GM12892 (cell line): Measurements from ENCODE around the gene CANT1.
"Not testable (repeated sequence)": the region's sequence is repeated elsewhere in the genome, so short reads cannot be mapped to it uniquely, and the experiment has no call there.

Experiments
- DNase-seq: peaks from one replicate; pipeline ENCODE4 v3.0.0; 2011; ENCODE audit not compliant: insufficient read length
- FAIRE-seq: peaks from 2 replicates; lab custom pipeline; 2011; peaks lifted over from hg19 to GRCh38; lab: Jason Lieb, UNC
- POLR2A ChIP-seq: IDR thresholded peaks from 2 replicates; pipeline ENCODE4 v1.6.1; 2011; ENCODE audit warnings: low read depth, low read length, control low read depth
- POLR2AphosphoS5 ChIP-seq: IDR thresholded peaks from 2 replicates; pipeline ENCODE4 v1.6.1; 2011; ENCODE audit warnings: low read depth, low read length, control low read depth
- TAF1 ChIP-seq: IDR thresholded peaks from 2 replicates; pipeline ENCODE4 v1.6.1; 2011; ENCODE audit warnings: low read depth, mild to moderate bottlenecking, control low read depth, low read length, borderline replicate concordance

The CANT1 gene

GRCh38 chr17:78966910-78967600 is 42.5 kb downstream of the CANT1 start:
- DNase-seq, result no peak
- TF ChIP-seq POLR2A (no peak), POLR2AphosphoS5 (no peak), TAF1 (no peak)
- no peak for FAIRE-seq

- TF ChIP-seq POLR2A, result no peak
- TF ChIP-seq POLR2AphosphoS5, result no peak
- no peak for TF ChIP-seq TAF1
- FAIRE-seq, result no peak
- no peak for DNase-seq
Measured at GRCh38 chr17:78966123-78966813, 43.3 kb downstream of the CANT1 start.

DNA sequence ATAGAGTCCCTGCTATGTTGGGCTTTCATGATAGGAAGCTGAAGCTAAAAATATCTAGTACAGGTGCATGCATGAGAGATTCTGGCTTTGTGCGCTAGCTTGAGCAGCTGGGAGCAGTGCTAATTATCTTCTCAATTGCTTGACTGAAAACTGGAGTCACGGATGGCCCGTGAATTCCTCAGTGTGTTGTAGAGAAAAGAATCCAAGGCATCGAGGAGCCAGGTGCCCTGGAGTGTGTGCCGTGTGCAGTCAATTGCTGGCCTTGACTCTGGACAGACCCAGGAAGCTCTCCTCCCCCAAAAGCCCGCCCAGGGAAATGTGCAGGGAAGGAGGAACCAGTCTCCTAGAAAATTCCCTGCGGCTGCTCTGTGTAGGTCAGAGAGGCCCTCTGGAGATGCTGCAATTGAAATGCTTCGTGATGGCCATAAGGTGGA is 44.1 kb downstream of the CANT1 start:
- DNase-seq (no peak), FAIRE-seq (no peak)
- TF ChIP-seq TAF1 (no peak), POLR2AphosphoS5 (no peak), POLR2A (no peak)

DNA sequence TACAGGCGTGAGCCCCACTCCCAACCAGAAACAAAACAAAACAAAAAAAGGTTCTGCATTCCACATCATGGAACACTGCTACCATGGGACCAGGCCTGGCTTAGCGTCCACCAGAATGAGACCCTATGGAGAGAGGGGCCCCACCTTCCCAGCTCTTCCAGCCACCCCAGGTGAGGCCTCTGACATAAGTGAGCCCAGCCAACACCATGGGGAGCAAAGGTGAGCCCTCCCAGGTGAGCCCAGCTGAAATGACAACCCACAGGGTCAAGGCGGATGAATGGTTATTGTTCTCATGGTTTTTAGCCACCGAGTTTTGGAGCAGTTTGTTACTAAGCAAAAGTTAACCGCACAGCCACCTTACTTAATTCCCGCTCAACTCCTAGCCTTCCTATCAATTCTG is 46.2 kb downstream of the CANT1 start:
- no peak for TF ChIP-seq TAF1
- no peak for TF ChIP-seq POLR2A
- TF ChIP-seq POLR2AphosphoS5, result no peak
- FAIRE-seq (no peak), DNase-seq (no peak)

DNA sequence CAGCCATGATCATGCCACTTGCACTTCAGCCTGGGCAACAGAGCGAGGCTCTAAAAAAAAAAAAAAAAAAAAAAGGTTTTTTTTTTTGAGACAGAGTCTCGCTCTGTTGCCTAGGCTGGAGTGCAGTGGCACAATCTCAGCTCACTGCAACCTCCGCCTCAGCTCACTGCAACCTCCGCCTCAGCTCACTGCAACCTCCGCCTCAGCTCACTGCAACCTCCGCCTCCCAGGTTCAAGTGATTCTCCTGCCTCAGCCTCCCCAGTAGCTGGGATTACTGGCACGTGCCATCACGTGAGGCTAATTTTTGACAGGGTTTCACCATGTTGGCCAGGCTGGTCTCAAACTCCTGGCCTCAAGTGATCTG is 46.6 kb downstream of the CANT1 start:
- not testable (repeated sequence) for DNase-seq, FAIRE-seq

DNA sequence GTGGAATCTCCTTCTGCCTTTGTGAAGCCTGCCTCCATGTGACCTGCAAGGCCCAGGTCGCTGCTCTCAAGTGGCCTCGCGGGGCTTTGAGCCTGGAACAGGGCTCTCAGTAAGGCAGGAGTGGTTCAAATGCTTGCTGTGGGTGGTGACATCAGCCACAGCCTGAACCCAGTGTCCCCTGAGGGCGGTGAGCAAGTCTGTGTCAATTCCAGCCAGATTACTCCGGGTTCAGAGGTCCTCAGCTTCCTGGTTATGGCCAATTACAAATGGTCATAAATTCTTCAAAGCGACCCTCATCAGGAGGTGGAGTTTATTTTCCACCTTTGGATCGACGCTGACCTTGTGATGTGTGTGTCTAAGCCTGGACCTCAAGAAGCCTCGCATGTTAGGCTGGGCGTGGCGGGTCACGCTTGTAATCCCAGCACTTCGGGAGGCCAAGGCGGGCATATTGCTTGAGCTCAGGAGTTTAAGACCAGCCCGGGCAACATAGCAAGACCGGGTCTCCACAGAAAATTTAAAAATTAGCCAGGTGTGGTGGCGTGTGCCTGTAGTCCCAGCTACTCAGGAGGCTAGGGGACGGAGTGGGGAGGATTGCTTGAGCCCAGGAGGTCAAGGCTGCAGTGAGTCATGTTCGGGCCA is 47.1 kb downstream of the CANT1 start:
- FAIRE-seq (no peak), DNase-seq (no peak)
- TF ChIP-seq TAF1, result no peak
- TF ChIP-seq POLR2A, result no peak
- no peak for TF ChIP-seq POLR2AphosphoS5

DNA sequence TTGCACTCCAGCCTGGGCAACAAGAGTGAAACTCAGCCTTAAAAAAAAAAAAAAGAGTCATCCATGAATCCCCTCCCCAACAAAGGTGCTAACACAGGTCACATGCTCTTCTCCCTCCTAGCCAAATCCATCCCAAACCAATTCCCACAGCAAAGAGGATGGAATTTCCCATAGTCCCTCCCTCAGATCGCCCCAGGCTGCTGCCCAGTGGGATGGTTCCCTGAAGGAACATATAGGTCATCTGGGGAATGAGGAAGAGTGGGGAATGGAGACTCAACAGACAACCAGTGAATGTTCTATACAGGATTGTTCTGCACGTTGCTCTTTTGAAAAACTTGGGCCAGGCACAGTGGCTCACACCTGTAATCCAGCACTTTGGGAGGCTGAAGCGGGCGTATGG is 48.0 kb downstream of the CANT1 start:
- DNase-seq, result no peak
- TF ChIP-seq POLR2AphosphoS5 (no peak), POLR2A (no peak), TAF1 (no peak)
- FAIRE-seq, result no peak

- FAIRE-seq, result no peak
- no peak for TF ChIP-seq POLR2AphosphoS5
- no peak for TF ChIP-seq POLR2A
- TF ChIP-seq TAF1, result no peak
- no peak for DNase-seq
Measured at GRCh38 chr17:78960928-78961327, 48.6 kb downstream of the CANT1 start.

GRCh38 chr17:78959803-78960202 is 49.8 kb downstream of the CANT1 start:
- no peak for TF ChIP-seq TAF1
- no peak for TF ChIP-seq POLR2AphosphoS5
- TF ChIP-seq POLR2A, result no peak
- FAIRE-seq (no peak), DNase-seq (no peak)

- TF ChIP-seq POLR2AphosphoS5, result no peak
- TF ChIP-seq POLR2A, result no peak
- TF ChIP-seq TAF1, result no peak
- DNase-seq (no peak), FAIRE-seq (no peak)
Measured at GRCh38 chr17:78958641-78959127, 50.9 kb downstream of the CANT1 start.

GRCh38 chr17:78957128-78957527 is 52.4 kb downstream of the CANT1 start:
- FAIRE-seq (no peak), DNase-seq (no peak)
- TF ChIP-seq POLR2A (no peak), TAF1 (no peak)

- FAIRE-seq (no peak), DNase-seq (no peak)
- TF ChIP-seq POLR2A, result no peak
- no peak for TF ChIP-seq TAF1
- no peak for TF ChIP-seq POLR2AphosphoS5
Measured at GRCh38 chr17:78956254-78956653, 53.3 kb downstream of the CANT1 start.

GRCh38 chr17:78954684-78955083 is 54.9 kb downstream of the CANT1 start:
- TF ChIP-seq POLR2AphosphoS5 (no peak), TAF1 (no peak), POLR2A (no peak)
- FAIRE-seq (no peak), DNase-seq (no peak)
